Fibroblast of skin of right biceps (primary cell): ENCODE data around the gene RHOB.
"Not testable (repeated sequence)": the region's sequence is repeated elsewhere in the genome, so short reads cannot be mapped to it uniquely, and the experiment has no call there.

Source experiments
- DNase-seq: peaks from one replicate; pipeline ENCODE4 v3.0.0-alpha.2; 2013

The RHOB gene

GRCh38 chr2:20423359-20423758 is 23.5 kb upstream of the RHOB start:
- no peak for DNase-seq

DNA sequence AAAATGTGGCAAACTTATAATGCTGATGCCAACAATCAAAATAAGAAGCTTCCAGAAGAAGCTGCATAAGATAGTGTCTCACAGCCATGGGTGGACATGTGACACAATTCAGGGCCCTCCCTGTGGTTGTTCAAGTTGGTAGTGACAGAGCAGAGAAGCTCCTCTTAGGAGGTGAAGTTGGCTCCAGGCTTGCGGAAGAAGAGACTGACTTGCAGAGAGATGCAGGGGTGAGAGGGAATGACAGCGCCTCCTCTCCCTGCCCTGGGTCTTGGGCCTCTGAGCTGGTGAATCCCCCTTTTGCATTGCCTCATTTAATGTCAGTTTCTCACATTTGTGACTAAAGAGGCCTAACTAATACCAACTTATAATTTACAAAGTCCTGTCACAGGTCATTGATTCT is 23.0 kb upstream of the RHOB start:
- no peak for DNase-seq

DNA sequence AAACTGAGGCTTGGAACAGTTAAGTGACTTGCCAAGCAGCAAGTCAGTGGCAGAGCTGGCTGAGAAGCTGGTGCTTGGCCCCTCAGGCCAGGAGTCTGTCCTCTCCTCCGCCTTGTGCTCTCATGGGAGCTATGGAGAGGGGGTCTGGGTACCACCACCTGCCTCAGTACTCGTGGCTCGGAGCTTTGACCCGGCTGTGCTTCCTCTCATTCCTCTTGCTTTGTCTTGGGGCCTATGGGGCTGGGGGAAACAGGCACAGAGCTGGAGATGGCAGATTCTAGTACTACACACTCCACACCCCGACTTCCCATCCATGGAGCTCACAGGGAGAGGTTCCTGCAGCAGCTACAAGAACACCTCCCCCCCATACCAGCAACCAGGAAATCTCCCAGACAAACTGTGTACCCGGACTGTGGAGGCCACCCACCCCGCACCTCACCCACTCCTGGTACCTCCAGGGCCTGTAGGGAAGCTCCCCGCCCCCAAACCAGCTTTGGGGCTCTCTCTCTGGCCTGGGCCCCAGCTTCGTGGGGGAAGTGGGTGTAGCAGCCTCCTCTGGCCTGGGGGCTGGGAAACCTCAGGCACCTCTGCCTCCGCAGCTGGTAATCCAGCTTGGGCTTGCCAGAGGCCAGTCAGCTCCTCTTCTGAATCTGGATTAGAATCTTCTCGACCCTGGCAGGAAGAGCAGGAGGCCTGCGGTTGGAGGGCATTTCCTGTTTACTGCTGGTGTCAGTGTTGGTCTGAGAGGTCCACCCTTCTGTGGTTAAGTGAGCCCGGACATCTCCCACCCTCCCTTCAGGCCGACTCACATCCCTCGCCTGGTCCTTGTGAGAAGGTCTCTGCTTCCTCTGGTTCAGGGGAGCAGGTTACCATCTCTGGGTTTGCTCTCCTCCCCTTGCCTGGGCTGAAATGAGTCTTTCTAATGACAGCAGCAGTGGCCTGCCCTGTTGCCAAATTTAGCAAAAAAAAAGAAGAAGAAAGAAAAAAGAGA is 22.3 kb upstream of the RHOB start:
- peak; percentile 54 for DNase-seq

- peak; percentile 66 for DNase-seq
Measured at GRCh38 chr2:20425371-20425881, 21.4 kb upstream of the RHOB start.

DNA sequence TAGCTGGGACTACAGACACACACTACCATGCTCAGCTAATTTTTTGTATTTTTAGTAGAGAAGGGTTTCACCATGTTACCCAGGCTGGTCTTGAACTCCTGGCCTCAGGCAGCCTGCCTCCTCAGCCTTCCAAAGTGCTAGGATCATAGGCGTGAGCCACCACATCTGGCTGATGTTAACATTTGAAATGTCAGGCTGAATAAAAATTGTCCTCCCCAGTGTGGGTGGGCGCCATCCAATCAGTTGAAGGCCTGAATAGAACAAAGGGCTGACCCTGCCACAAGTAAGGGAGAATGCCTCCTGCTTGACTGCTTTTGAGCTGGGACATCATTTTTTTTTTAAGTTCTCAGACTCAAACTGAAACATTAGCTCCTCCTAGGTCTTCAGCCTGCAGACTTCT is 21.0 kb upstream of the RHOB start:
- DNase-seq: no peak

GRCh38 chr2:20427931-20428526 is 18.8 kb upstream of the RHOB start:
- DNase-seq: no peak

DNA sequence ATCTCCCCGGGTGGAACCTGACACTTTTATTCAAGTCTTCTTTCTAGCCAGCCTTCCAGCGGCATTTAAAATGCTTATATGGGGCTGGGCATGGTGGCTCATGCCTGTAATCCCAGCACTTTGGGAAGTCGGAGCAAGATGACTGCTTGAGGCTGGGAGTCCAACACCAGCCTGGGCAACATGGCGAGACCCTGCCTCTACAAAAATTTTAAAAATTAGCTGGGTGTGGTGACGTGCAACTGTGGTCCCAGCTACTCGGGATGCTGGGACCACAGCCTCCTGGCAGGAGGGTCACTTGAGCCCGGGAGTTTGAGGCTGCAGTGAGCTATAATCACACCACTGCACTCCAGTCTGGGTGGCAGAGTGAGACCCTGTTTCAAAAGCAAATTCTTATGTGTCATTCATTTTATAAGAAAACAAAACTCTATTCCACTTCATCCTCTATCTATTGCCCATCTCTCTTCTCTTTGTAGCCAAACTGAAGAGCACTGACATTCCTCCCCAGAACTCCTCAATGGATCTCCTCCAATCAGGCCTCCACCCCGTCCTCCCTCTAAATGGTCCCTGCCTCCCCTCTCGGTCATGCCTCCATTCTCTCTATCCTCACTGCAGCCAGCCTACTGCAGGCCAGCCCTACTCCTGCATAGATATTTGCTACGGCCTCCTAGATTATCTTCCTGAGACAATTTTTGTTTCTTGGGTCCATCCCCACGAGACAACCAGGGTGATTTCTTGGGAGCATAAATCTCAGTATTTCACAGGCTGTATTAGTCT is 18.0 kb upstream of the RHOB start:
- DNase-seq: no peak

DNA sequence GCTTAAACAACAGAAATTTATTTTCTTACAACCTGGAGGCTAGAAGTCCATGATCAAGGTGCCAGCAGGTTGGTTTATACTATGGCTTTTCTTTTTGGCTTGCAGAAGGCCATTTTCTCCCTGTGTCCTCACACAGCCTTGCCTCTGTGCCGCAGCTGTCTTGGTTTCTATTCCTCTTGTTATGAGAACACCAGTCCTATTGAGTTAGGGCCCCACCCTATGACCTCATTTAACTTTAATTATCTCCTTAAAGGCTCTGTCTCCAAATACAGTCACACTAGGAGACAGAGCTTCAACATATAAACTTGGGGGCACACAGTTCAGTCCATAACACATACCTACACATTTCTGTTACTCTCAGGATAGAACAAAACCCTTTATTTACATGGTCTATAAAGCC is 17.3 kb upstream of the RHOB start:
- DNase-seq: no peak

GRCh38 chr2:20430035-20430434 is 16.8 kb upstream of the RHOB start:
- no peak for DNase-seq

DNA sequence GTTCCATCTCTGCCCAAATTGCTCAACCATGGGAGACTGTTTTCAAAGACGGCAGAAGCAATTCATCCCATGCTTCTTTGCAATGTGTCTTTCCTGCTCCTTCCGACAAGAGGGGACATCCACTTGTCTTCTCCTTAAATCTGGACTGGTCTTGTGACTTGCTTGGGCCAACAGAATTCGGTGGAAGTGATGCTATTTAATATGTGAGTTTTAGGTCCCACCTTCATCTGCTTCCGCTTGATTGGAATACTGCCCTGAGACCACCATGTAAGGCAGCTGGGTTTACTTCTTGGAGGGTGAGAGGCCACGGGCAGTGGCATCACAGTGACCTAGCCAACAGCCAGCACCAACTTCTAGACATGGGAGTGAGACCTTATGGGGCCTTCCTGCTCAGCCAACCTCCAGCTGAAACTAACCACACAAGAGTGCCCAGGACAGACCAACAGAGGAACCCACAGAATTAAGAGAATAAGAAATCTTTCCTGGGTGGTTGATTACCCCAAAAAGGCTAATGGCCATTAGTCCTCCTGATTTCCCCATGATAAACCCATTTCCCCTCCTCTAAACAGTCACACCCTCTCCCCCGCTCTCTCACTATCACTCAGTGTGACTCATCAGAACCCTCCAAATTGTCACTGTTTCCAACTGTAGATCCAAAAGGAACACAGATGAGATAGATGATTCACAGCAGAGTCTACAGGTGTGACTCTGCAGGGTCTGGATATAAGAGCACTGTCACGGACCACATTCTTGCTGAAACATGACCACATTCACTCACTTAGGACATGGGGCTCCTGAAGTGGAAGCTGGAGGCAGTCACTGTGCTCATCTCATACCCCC is 16.2 kb upstream of the RHOB start:
- peak; percentile 29 for DNase-seq

- no peak for DNase-seq
Measured at GRCh38 chr2:20431301-20431698, 15.6 kb upstream of the RHOB start.

- no peak for DNase-seq
Measured at GRCh38 chr2:20431772-20432171, 15.1 kb upstream of the RHOB start.

DNA sequence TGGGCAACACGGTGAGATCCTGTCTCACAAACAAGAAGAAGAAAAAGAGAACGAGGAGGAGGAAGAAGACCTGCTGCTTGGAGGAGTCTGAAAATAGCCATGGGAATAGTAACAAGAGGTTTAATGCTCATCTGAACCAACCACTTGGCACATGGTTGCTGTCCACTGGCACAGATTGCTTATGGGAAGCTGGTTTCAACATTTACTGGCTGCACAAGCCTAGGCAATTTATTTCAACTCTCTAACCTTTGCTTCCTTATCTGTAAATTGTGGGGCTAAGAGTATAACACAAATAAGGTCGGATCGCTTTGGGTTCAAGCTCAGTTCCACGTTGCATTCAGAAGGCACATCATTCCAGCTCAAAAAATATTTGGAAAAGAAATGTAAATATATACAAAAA is 14.2 kb upstream of the RHOB start:
- no peak for DNase-seq

DNA sequence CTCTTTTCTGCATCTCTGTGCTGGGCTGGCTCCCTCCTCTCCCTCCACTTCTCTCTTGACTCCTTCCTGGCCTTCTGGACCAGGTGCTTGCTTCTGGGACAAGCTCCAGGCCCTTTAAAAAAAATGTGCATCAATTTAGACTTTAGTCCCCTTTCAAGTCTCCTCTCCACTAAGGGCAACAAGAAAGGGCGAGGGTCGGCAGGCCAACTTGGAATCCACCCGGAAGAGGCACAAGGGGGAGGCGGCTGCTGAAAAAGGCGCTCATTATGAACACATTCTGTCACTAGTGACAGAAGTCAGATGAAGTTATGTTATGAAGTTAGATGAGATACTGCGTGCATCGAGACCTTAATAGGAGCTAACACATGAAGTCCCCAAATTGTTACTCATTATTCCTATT is 13.6 kb upstream of the RHOB start:
- no peak for DNase-seq

DNA sequence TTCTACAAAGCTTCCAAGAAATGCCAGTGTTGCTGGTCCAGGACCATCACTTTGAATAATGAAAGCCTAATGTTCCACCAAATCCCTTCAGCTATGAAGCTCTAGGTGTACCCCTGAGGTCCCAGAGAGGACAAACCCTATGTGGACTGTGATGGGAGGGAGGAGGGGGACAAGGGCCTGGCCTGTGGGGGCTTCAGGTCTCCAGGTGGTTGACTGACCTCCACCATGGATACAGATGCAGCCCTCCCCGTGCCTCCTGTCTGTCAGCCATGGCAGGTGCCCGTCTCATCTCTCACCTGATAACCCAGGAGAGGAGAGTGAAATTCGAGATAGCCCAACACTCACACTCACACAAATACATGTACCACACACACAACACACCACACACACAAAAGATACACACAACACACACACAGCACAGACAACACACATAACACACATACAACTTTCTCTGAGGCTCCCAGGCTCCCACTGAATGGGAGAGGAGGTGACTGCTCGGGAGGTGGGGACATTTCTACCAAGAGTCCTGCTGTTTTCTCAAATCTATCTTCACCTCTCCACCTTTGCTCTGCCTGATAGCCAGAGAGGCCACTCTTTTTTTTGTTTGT is 12.8 kb upstream of the RHOB start:
- no peak for DNase-seq

- no peak for DNase-seq
Measured at GRCh38 chr2:20434588-20435294, 12.1 kb upstream of the RHOB start.

DNA sequence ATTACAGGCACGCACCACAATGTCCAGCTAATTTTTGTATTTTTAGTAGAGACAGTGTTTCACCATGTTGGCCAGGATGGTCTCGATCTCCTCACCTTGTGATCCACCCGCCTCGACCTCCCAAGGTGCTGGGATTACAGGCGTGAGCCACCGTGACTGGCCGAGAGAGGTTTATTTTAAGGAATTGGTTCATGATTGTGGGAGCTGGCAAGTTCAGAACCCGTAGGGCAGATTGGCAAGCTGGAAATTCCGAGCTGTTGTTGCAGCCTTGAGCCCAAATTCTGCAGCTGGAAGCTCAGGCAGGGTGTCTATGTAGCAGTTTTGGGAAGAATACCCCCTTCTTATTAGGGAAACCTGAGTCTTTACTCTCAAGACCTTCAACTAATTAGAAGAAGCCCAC is 11.4 kb upstream of the RHOB start:
- DNase-seq: not testable (repeated sequence)

DNA sequence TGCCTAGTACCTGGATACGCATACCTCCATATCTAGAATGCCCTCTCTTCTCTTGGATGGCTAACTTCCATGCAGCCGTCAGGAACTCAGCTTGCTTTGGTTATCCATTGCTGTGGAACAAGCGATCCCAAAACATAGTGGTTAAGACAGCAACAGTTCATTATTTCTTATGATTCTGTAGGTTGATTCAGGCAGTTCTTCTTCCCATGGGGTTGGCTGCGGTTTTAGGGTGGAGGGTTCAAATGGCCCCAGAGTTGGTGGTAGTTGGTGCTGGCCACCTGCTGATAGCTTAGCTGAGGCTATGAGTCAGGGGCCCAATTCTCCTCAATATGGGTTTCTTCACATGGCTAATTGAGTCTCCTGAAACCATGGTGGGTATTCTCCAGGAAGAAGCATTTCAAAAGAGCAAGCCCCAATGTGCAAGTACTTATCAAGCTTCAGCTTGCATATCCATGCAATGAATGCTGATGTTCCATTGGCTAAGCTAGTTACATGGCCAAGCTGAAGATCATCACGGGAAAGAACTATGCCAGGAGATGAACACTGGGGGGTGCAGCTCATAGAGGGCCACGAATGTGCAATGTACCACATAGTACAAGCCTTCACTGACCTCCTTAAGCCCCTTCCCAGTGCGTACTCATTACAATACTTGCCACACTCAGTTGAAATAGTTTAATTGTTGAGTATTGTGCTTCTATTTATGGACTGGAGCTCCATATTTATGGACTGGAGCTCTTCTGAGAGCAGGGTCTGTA is 10.0 kb upstream of the RHOB start:
- no peak for DNase-seq

GRCh38 chr2:20438334-20439192 is 8.3 kb upstream of the RHOB start:
- peak; percentile 70 for DNase-seq

GRCh38 chr2:20439193-20439475 is 7.7 kb upstream of the RHOB start:
- no peak for DNase-seq
